H1 (cell line): ENCODE measurements around the gene PACSIN1. TPM values are rescaled to one million over a fixed set of nuclear protein-coding genes. Genes with fewer than 3 reads are reported as not detected.

Source experiments
- CTCF ChIA-PET: fragments of 300-600 bp; sonication (Branson Sonifier 250); formaldehyde crosslinking; loops from one replicate; lab custom pipeline; 2021; ENCODE audit not compliant: partially characterized antibody; lab: Charles Lee
- POLR2A ChIA-PET: fragments of 300-600 bp; sonication (Branson Sonifier 250); formaldehyde crosslinking; loops from one replicate; lab custom pipeline; 2021; ENCODE audit warnings: inconsistent platforms; ENCODE audit not compliant: partially characterized antibody; lab: Charles Lee
- DNase-seq, 2 experiments: peaks; one replicate each; pipeline versions ENCODE4 v3.0.0 to v3.0.0-alpha.2; 2010 to 2022; ENCODE audit warnings: low spot score in 2 of 2, low read depth in 1 of 2, mixed read lengths in 1 of 2
- FAIRE-seq: peaks from 2 replicates; lab custom pipeline; 2011; peaks lifted over from hg19 to GRCh38; lab: Jason Lieb, UNC
- H2AFZ ChIP-seq: 2 replicates; pipeline ENCODE4 v1.8.1; 2012; ENCODE audit warnings: low read length, inconsistent platforms
- H2AK5ac ChIP-seq: 2 replicates; pipeline ENCODE4 v1.6.1; 2013; ENCODE audit warnings: low read depth, low read length
- H2BK120ac ChIP-seq: replicated peaks from 2 replicates; pipeline ENCODE3; 2013; ENCODE audit warnings: low read depth, low read length, inconsistent platforms
- H2BK12ac ChIP-seq: 2 replicates; pipeline ENCODE4 v1.6.1; 2013; ENCODE audit warnings: low read depth, low read length
- H2BK15ac ChIP-seq: 2 replicates; pipeline ENCODE4 v1.6.1; 2013; ENCODE audit warnings: low read length
- H2BK20ac ChIP-seq: 2 replicates; pipeline ENCODE4 v1.6.1; 2013; ENCODE audit warnings: low read length
- H2BK5ac ChIP-seq: 2 replicates; pipeline ENCODE4 v1.6.1; 2013; ENCODE audit warnings: low read depth, low read length
- H3K14ac ChIP-seq: 2 replicates; pipeline ENCODE4 v1.6.1; 2013; ENCODE audit warnings: inconsistent platforms; ENCODE audit not compliant: insufficient read length
- H3K18ac ChIP-seq: 2 replicates; pipeline ENCODE4 v1.6.1; 2013; ENCODE audit warnings: low read length; ENCODE audit errors: extremely low read depth
- H3K23ac ChIP-seq: 2 replicates; pipeline ENCODE4 v1.6.1; 2013; ENCODE audit warnings: inconsistent platforms; ENCODE audit not compliant: insufficient read length
- H3K23me2 ChIP-seq: 2 replicates; pipeline ENCODE4 v1.6.1; 2013; ENCODE audit warnings: low read depth, low read length
- H3K27ac ChIP-seq: 2 replicates; pipeline ENCODE4 v1.6.1; 2011; ENCODE audit warnings: low read depth, low read length, inconsistent platforms
- H3K27me3 ChIP-seq, 4 experiments: replicated peaks in 1 of 4; 1 replicate in 1 of 4; 2 replicates in 3 of 4; pipeline versions ENCODE4 v1.6.1 to v1.8.1; 2011 to 2013; ENCODE audit warnings: low read length in 3 of 4, mild to moderate bottlenecking in 3 of 4, inconsistent platforms in 2 of 4, mixed read lengths in 2 of 4, moderate library complexity in 1 of 4; ENCODE audit not compliant: control insufficient read depth in 3 of 4, insufficient read depth in 3 of 4; ENCODE audit errors: extremely low read depth in 1 of 4
- H3K36me3 ChIP-seq, 4 experiments: 2 replicates each; pipeline versions ENCODE4 v1.6.1 to v1.8.1; 2011 to 2013; ENCODE audit warnings: mild to moderate bottlenecking in 4 of 4, low read length in 3 of 4, moderate library complexity in 2 of 4, control low read depth in 1 of 4, inconsistent platforms in 1 of 4; ENCODE audit not compliant: insufficient read depth in 4 of 4, control insufficient read depth in 2 of 4
- H3K4ac ChIP-seq: replicated peaks from 2 replicates; pipeline ENCODE3; 2013; ENCODE audit warnings: low read length, low read depth, mixed read lengths, inconsistent platforms; ENCODE audit not compliant: insufficient read length
- H3K4me1 ChIP-seq, 4 experiments: replicated peaks in 1 of 4; 1 replicate in 1 of 4; 2 replicates in 3 of 4; pipeline versions ENCODE4 v1.6.1 to v1.8.1; 2011 to 2013; ENCODE audit warnings: low read length in 3 of 4, inconsistent platforms in 2 of 4, mixed read lengths in 1 of 4; ENCODE audit not compliant: insufficient read depth in 4 of 4, control insufficient read depth in 3 of 4
- H3K4me2 ChIP-seq, 2 experiments: 2 replicates each; pipeline versions ENCODE4 v1.6.1 to v1.8.1; 2011 to 2013; ENCODE audit warnings: low read depth in 2 of 2, low read length in 2 of 2, control low read depth in 1 of 2, inconsistent platforms in 1 of 2, mild to moderate bottlenecking in 1 of 2; ENCODE audit not compliant: insufficient read depth in 1 of 2
- H3K4me3 ChIP-seq, 4 experiments: fragments of 200-600, 300-600 bp in 1 of 4; sonication (generic), shearing (Covaris generic), sonication (Bioruptor Twin) in 1 of 4; 2 replicates each; pipeline versions ENCODE4 v1.5.1 to v1.8.1; 2011 to 2016; ENCODE audit warnings: low read length in 4 of 4, low read depth in 3 of 4, control low read depth in 2 of 4, inconsistent platforms in 2 of 4, mild to moderate bottlenecking in 2 of 4, mixed read lengths in 1 of 4, moderate library complexity in 1 of 4; ENCODE audit not compliant: insufficient read depth in 2 of 4; ENCODE audit errors: extremely low read depth in 1 of 4
- H3K56ac ChIP-seq: replicated peaks from 2 replicates; pipeline ENCODE3; 2013; ENCODE audit warnings: low read depth, mild to moderate bottlenecking, mixed read lengths, low read length, inconsistent platforms; ENCODE audit not compliant: insufficient read length
- H3K79me1 ChIP-seq: 2 replicates; pipeline ENCODE4 v1.6.1; 2013; ENCODE audit warnings: low read depth, low read length, control low read depth
- H3K79me2 ChIP-seq, 2 experiments: 2 replicates each; pipeline versions ENCODE4 v1.6.1 to v1.8.1; 2012 to 2013; ENCODE audit warnings: low read length in 2 of 2, mild to moderate bottlenecking in 2 of 2, inconsistent platforms in 1 of 2; ENCODE audit not compliant: insufficient read depth in 2 of 2, control insufficient read depth in 1 of 2
- H3K9ac ChIP-seq, 4 experiments: replicated peaks in 1 of 4; 1 replicate in 1 of 4; 2 replicates in 3 of 4; pipeline versions ENCODE4 v1.6.1 to v1.8.1; 2011 to 2013; ENCODE audit warnings: low read depth in 3 of 4, low read length in 3 of 4, control low read depth in 2 of 4, mild to moderate bottlenecking in 2 of 4, moderate library complexity in 2 of 4, inconsistent platforms in 1 of 4; ENCODE audit errors: extremely low read depth in 1 of 4
- H3K9me3 ChIP-seq, 2 experiments: 2 replicates each; pipeline versions ENCODE4 v1.6.1 to v1.8.1; 2012 to 2013; ENCODE audit warnings: mild to moderate bottlenecking in 2 of 2, moderate library complexity in 2 of 2, control low read depth in 1 of 2, inconsistent platforms in 1 of 2, low read depth in 1 of 2, low read length in 1 of 2, mixed read lengths in 1 of 2; ENCODE audit not compliant: insufficient read depth in 2 of 2
- H4K20me1 ChIP-seq, 2 experiments: replicated peaks in 1 of 2; 2 replicates each; pipeline versions ENCODE3 to v1.8.1; 2011 to 2013; ENCODE audit warnings: inconsistent platforms in 2 of 2, low read length in 2 of 2, mild to moderate bottlenecking in 1 of 2; ENCODE audit not compliant: insufficient read depth in 2 of 2, control insufficient read depth in 1 of 2
- H4K5ac ChIP-seq: 2 replicates; pipeline ENCODE4 v1.6.1; 2013; ENCODE audit warnings: low read length, low read depth, mixed read lengths, inconsistent platforms; ENCODE audit not compliant: insufficient read length
- H4K8ac ChIP-seq: 2 replicates; pipeline ENCODE4 v1.8.0; 2013; ENCODE audit warnings: mild to moderate bottlenecking, moderate library complexity, low read length, inconsistent platforms; ENCODE audit not compliant: insufficient read depth; ENCODE audit errors: extremely low read depth
- H4K91ac ChIP-seq: replicated peaks from 2 replicates; pipeline ENCODE3; 2013; ENCODE audit warnings: low read length, mixed read lengths, inconsistent platforms; ENCODE audit not compliant: insufficient read length
- ATF3 ChIP-seq: IDR thresholded peaks from 2 replicates; pipeline ENCODE4 v1.6.1; 2011; ENCODE audit warnings: low read depth, mild to moderate bottlenecking, low read length; ENCODE audit not compliant: insufficient read depth
- CTCF ChIP-seq, 3 experiments: IDR thresholded peaks; 1 replicate in 2 of 3; 2 replicates in 1 of 3; pipeline versions ENCODE4 v1.5.1 to v1.6.1; 2011; ENCODE audit warnings: low read length in 3 of 3, mild to moderate bottlenecking in 3 of 3, inconsistent platforms in 2 of 3, low read depth in 1 of 3, moderate library complexity in 1 of 3; ENCODE audit not compliant: insufficient read depth in 1 of 3; ENCODE audit errors: control extremely low read depth in 1 of 3
- GABPA ChIP-seq: IDR thresholded peaks from 2 replicates; pipeline ENCODE4 v1.6.1; 2011; ENCODE audit warnings: mild to moderate bottlenecking, low read length, moderate library complexity, borderline replicate concordance; ENCODE audit not compliant: insufficient read depth
- NRF1 ChIP-seq: IDR thresholded peaks from 2 replicates; pipeline ENCODE4 v1.6.1; 2011; ENCODE audit warnings: mild to moderate bottlenecking, low read depth, low read length, improper control_type of control experiment
- RNF2 ChIP-seq: fragments of 200-900, 300-1000 bp; sonication (generic); IDR thresholded peaks from 2 replicates; pipeline ENCODE4 v1.7.1; 2016; ENCODE audit warnings: borderline replicate concordance, low read depth, mild to moderate bottlenecking, antibody characterized with exemption, low read length; ENCODE audit not compliant: poor library complexity, severe bottlenecking; ENCODE audit errors: missing control alignments
- SAP30 ChIP-seq: fragments of 300-600 bp; sonication (generic); IDR thresholded peaks from 2 replicates; pipeline ENCODE4 v1.7.1; 2012; ENCODE audit warnings: low read length, moderate library complexity, mild to moderate bottlenecking, inconsistent platforms; ENCODE audit not compliant: insufficient read depth, insufficient replicate concordance
- SIN3A ChIP-seq, 2 experiments: IDR thresholded peaks in 1 of 2; conservative IDR thresholded peaks in 1 of 2; 2 replicates each; pipeline ENCODE4 v1.6.1; 2011 to 2012; ENCODE audit warnings: low read length in 2 of 2, improper control_type of control experiment in 1 of 2, low read depth in 1 of 2, mild to moderate bottlenecking in 1 of 2
- SIX5 ChIP-seq: IDR thresholded peaks from 2 replicates; pipeline ENCODE4 v1.6.1; 2011; ENCODE audit warnings: mild to moderate bottlenecking, low read depth, low read length
- SP2 ChIP-seq: IDR thresholded peaks from 2 replicates; pipeline ENCODE4 v1.6.1; 2012; ENCODE audit warnings: mild to moderate bottlenecking, low read length, inconsistent platforms
- WGBS, 2 experiments: shearing (Covaris generic) in 1 of 2; methylation state at CpG; one replicate each; pipeline versions ENCODE4 v1.1.6 to v1.1.7; 2013 to 2015; ENCODE audit warnings: low lambda C conversion rate in 2 of 2, mixed read lengths in 2 of 2, inconsistent platforms in 1 of 2, low coverage in 1 of 2, missing lambda C conversion rate in 1 of 2; ENCODE audit not compliant: insufficient replicate concordance in 2 of 2, insufficient coverage in 1 of 2, insufficient read length in 1 of 2; ENCODE audit errors: extremely low coverage in 1 of 2, missing lambda C conversion rate in 1 of 2; 5-methylcytosine and 5-hydroxymethylcytosine counted together
- polyA plus RNA-seq, 7 experiments: library from polyadenylated mRNA; depleted of rRNA in 3 of 7; stranded (reverse) in 5 of 7; unstranded in 2 of 7; fragments of >200 nt in 5 of 7; fragments of 200-250 nt in 2 of 7; gene quantifications; 1 replicate in 5 of 7; 2 replicates in 1 of 7; 4 replicates in 1 of 7; pipeline versions ENCODE4 v1.2.1 to v1.2.3, GENCODE V29; 2011 to 2013; ENCODE audit warnings: missing spikeins in 2 of 7, mixed read lengths in 2 of 7
- total RNA-seq: library from RNA; stranded (reverse); fragmentation: NEBNext Ultra II Directional; extraction: Animal tissue kit (Norgen Biotek cat#: 25700); gene quantifications from 2 replicates; pipeline ENCODE4 v1.2.1, GENCODE V29; 2021

Gene PACSIN1
- total and polyA plus RNA-seq, 2 of the 8 experiments (the other 6 are each of a cell fraction or from before 2014, with no cell fraction given) = 5.9 to 11.1 TPM

- no peaks in the 10 kb centered on the region for H3K79me1 ChIP-seq
- H2BK20ac ChIP-seq = no peak overlapping the region
- no peaks in the 10 kb centered on the region for H4K20me1 ChIP-seq
- peak overlapping the region; percentile 43 for H4K8ac ChIP-seq
- no peak overlapping the region for H2BK5ac ChIP-seq
- no peak overlapping the region for H3K23ac ChIP-seq
- H3K9me3 ChIP-seq = no peaks in the 10 kb centered on the region
- 93% methylated on average over 19 of the region's 27 CpGs; no CpG with 5 or more reads in 1 of the 2 experiments for WGBS, 2 experiments
- no peak for DNase-seq
- no peak overlapping the region for H2AK5ac ChIP-seq
- H2BK15ac ChIP-seq = no peak overlapping the region
- ChIA-PET CTCF (interaction anchor here (0.8 to 3.5 kb wide), 7 partner anchors 8 to 84 kb away, joined by 3 to 16 read pairs (median 4); partner anchors contain the start of gene SPDEF), POLR2A (interaction anchor here (1.3 kb wide), 1 partner anchor 13 kb away, joined by 4 read pairs; no protein-coding TSS in a partner anchor)
- no peaks in the 10 kb centered on the region for H3K23me2 ChIP-seq
- H3K27ac ChIP-seq = no peak overlapping the region
- H4K5ac ChIP-seq = no peak overlapping the region
- no peak overlapping the region for H3K9ac ChIP-seq
- H3K4me1 ChIP-seq = no peaks in the 10 kb centered on the region; a peak in 3 of 7 replicates
- H3K27me3 ChIP-seq = no peaks in the 10 kb centered on the region
- no peak overlapping the region for H2AFZ ChIP-seq
- H3K56ac ChIP-seq = no peak overlapping the region
- no peaks in the 10 kb centered on the region for H3K36me3 ChIP-seq
- H3K4ac ChIP-seq = no peak overlapping the region
- no peak overlapping the region for H3K4me3 ChIP-seq
- H3K4me2 ChIP-seq = no peak overlapping the region
- H3K18ac ChIP-seq = no peak overlapping the region
- no peaks in the 10 kb centered on the region for H3K79me2 ChIP-seq
- H2BK12ac ChIP-seq = no peak overlapping the region
- H2BK120ac ChIP-seq = no peak overlapping the region
- FAIRE-seq = no peak
- H3K14ac ChIP-seq = no peak overlapping the region
- H4K91ac ChIP-seq = no peak overlapping the region
- TF ChIP-seq SIN3A (conservative IDR thresholded peaks at IDR 0.05 in 1 of 2, IDR thresholded peaks at IDR 0.05 in 1 of 2; ENCODE audit: low read depth in 1 of 2, low read length in 2 of 2) (no peak), ATF3 (no peak), GABPA (no peak), NRF1 (no peak), SAP30 (no peak), RNF2 (no peak), CTCF (IDR thresholded peaks at IDR 0.05; ENCODE audit: control extremely low read depth in 1 of 3, insufficient read depth in 1 of 3, low read depth in 1 of 3, low read length in 3 of 3) (no peak), SP2 (no peak), SIX5 (no peak)
These were observed 78.3 kb downstream of the PACSIN1 start for GRCh38 chr6:34544052-34544604.
